LNCaP clone FGC (cell line): ENCODE results near the gene SPECC1L.

Experiments used
- DNase-seq: peaks from one replicate; pipeline ENCODE4 v3.0.0-alpha.2; 2011; ENCODE audit warnings: low read depth
- H3K4me3 ChIP-seq: 2 replicates; pipeline ENCODE4 v1.5.1; 2011; ENCODE audit warnings: mild to moderate bottlenecking, low read depth, low read length, control low read depth
- TF ChIP-seq, protein P1 (sequence below): IDR thresholded peaks from 2 replicates; pipeline ENCODE4 v1.5.1; 2012; ENCODE audit warnings: mild to moderate bottlenecking; ENCODE audit not compliant: control insufficient read depth, insufficient read depth; ENCODE audit errors: extremely low read depth

SPECC1L gene

DNA sequence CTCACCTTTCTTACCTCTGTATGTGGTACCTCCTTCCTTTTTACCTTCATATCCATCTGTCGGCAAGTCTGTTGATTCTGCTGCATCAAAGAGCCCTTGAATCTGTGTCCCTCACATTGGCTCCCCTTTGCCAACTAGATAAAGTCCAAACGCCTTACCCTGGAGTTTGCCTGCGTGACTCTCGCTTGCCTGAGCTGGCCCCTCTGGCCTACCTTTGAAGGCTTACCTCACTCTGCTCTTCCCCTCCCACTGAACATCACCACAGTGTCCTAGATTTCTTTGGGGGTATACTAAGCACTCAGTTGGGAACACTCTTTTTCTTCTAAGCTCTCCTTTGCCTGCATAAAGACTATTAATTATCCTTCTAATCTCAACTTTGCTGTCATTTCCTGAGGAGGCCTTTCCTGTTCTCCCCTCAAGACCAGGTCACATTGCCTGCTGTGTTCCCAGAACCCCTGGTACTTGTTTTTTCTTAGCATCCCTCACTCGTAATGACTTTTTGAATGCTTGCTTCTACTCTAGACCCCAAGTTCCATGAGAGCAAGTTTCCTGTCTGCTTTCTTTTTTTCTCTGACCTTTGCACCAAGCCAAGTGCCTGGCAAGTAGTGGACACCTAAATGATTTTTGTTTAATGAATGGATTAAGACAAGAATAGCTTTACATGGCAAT lies 89.0 kb downstream of the SPECC1L start:
- DNase-seq, result no peak
- H3K4me3 ChIP-seq, result no peak overlapping the region
- TF ChIP-seq, protein P1, sequence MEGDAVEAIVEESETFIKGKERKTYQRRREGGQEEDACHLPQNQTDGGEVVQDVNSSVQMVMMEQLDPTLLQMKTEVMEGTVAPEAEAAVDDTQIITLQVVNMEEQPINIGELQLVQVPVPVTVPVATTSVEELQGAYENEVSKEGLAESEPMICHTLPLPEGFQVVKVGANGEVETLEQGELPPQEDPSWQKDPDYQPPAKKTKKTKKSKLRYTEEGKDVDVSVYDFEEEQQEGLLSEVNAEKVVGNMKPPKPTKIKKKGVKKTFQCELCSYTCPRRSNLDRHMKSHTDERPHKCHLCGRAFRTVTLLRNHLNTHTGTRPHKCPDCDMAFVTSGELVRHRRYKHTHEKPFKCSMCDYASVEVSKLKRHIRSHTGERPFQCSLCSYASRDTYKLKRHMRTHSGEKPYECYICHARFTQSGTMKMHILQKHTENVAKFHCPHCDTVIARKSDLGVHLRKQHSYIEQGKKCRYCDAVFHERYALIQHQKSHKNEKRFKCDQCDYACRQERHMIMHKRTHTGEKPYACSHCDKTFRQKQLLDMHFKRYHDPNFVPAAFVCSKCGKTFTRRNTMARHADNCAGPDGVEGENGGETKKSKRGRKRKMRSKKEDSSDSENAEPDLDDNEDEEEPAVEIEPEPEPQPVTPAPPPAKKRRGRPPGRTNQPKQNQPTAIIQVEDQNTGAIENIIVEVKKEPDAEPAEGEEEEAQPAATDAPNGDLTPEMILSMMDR, result no peak

DNA sequence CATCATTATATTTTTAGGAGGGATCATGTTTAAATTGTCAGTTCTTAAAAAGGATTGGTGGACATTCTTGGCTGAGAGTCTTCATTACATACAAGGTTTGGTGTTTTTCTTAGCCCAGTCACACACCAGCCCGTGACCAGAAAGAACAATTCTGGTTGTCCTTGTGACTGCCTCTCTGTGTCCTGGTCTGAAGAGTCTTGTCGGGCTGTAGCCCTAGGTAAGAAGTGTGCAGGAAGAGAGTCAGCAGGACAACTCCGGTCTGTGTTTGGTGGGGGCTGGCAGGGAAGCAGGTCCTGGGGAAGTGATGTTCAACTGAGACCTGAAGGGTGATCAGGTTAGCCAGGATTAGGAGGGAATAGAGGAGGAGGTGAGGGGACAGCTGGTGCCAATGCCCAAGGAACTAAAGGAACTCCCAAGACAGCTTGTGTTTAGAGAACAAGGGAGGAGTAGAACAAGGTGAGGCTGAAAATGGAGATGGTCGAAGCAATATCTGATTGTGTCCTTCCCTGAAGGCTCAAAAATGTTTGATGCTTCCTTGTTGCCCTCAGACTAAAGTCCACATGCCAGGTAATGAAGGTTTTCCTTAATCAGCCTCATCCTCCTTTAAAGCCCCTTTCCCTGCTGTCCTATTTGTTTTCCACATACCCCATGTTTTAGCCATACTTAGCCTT lies 91.5 kb downstream of the SPECC1L start:
- no peak for DNase-seq
- TF ChIP-seq, protein P1, result no peak
- H3K4me3 ChIP-seq, result no peak overlapping the region

DNA sequence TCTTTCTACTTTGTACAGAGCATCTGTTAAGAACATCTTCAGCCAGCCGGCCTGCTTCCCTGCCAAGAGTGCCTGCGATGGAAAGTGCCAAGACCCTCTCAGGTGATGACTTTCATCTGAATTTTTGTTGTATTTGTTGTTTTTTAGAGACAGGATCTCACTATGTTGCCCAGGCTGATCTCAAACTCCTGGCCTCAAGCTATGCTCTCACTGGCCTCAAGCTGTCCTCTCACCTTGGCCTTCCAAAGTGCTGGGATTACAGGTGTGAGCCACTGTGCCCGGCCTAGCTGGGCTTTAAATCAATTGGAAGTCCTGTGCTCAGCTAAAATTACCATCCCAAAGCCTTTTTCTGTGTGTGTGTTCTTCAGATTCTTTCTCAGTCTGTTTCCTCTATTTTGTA lies 92.6 kb downstream of the SPECC1L start:
- no peak overlapping the region for H3K4me3 ChIP-seq
- TF ChIP-seq, protein P1, result no peak
- DNase-seq, result no peak

DNA sequence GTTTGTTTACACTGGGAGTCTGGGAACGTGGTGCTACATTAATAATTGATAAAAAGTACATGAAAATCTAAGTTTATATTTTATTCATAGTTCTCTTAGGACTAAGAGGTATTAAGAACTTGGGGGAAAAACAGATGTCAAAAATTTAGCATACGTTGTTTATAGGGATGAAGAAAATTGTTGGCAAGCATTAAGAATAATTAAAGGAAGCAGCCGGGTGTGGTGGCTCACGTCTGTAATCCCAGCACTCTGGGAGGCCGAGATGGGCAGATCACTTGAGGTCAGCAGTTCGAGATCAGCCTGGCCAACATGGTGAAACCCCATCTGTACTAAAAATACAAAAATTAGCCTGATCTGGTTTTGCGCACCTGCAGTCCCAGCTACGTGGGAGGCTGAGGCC lies 96.1 kb downstream of the SPECC1L start:
- TF ChIP-seq, protein P1, result no peak
- DNase-seq, result no peak
- H3K4me3 ChIP-seq, result no peak overlapping the region

DNA sequence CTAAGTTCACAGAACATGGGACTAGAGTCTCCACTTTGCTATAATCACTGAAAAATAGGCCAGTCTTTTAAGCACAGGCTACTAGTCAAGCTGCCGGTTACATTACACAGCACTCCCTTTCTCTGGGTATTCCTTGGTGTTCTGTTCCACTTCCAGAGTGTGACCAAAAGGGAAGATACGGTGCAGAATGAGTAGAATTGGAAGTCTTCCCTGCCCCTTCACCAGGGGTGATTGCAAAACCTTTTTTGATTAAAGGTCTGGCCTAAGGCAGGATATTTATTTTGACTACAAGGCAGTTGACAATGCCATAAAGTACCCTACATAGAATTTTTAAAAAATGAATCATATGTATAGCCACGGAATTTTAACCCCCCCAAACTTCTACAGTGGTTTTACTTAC lies 97.2 kb downstream of the SPECC1L start:
- TF ChIP-seq, protein P1, result no peak
- DNase-seq, result no peak
- H3K4me3 ChIP-seq, result no peak overlapping the region

DNA sequence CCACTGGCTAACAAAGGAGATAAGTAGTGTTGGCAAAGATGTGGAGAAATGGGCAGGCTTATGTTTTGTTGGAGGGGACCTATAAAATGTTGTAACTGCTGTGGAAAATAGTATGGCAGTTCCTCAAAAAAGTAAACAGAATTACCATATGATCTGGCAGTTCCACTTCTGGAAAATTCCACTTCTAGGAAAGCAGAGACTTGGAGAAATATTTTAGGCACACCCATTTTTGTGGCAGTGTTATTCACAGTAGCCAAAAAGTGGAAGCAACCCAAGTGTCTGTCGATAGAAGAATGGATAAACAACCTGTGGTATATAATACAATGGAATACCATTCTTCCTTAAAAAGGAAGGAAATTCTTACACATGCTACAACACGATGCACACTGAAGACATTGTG lies 99.8 kb downstream of the SPECC1L start:
- TF ChIP-seq, protein P1, result no peak
- DNase-seq, result peak; percentile 15
- no peak overlapping the region for H3K4me3 ChIP-seq

DNA sequence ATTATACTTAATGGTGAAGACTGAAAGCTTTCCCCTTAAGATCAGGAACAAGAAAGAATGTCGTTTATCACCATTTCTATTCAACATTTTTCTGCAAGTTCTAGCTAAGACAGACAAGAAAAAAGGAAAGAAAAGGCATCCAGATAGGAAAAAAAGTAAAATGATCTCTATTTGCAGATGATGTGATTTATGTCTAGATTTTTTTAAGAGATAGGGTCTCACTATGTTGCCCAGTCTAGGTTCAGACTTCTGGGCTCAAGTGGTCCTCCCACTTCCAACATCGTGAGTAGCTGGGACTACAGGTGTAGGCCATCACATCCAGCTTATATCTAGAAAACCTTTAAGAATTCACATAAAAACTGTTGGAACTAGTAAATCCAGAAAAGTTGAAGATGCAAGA lies 105.4 kb downstream of the SPECC1L start:
- TF ChIP-seq, protein P1, result no peak

More for the DNA sequence above, 105.4 kb downstream of the SPECC1L start:
- no peak overlapping the region for H3K4me3 ChIP-seq
- DNase-seq, result no peak
